Measurements from ENCODE around the gene GUCY1A1. TPM values are rescaled to one million over a fixed set of nuclear protein-coding genes. Genes with fewer than 3 reads are reported as not detected.
A peak's percentile ranks its signal among the peaks of the same experiment; 100 is the strongest.

The GUCY1A1 gene
- total and polyA plus RNA-seq, 2 donors (not counting 1 experiment from before 2014, with no cell fraction given) = 8.1 to 10.7 TPM

GRCh38 chr4:155688860-155689259 is 22.2 kb downstream of the GUCY1A1 start:
- no peaks in the 10 kb centered on the region for H4K20me1 ChIP-seq (ENCODE audit: control insufficient read depth, extremely low read depth, insufficient read depth, low read length)
- H3K9ac ChIP-seq (ENCODE audit: insufficient read depth, low read length) = no peak overlapping the region
- no peak overlapping the region for H3K4me3 ChIP-seq (replicated peaks in 1 of 4; ENCODE audit: control extremely low read depth in 1 of 4, insufficient read depth in 1 of 4, low read depth in 3 of 4, low read length in 4 of 4)
- no peaks in the 10 kb centered on the region for H3K36me3 ChIP-seq (ENCODE audit: control insufficient read depth, insufficient read depth, low read length)
- DNase-seq (ENCODE audit: low read depth in 2 of 2) = no peak
- H3K27me3 ChIP-seq (ENCODE audit: control insufficient read depth, insufficient read depth, low read length) = no peaks in the 10 kb centered on the region
- H3K9me3 ChIP-seq (ENCODE audit: control insufficient read depth, insufficient read depth, low read depth, low read length) = no peaks in the 10 kb centered on the region
- peak overlapping the region; percentile 64 for H2AFZ ChIP-seq (ENCODE audit: low read length)
- peak overlapping the region; percentile 17 for H3K4me2 ChIP-seq (ENCODE audit: extremely low read depth, insufficient read depth, low read length)
- no peak for TF ChIP-seq EZH2 (IDR thresholded peaks at IDR 0.05; ENCODE audit: low read length, missing control alignments)
- no peak for TF ChIP-seq CTCF (conservative IDR thresholded peaks at IDR 0.05 in 1 of 2, IDR thresholded peaks at IDR 0.05 in 1 of 2; ENCODE audit: low read depth in 1 of 2, low read length in 2 of 2)
- H3K27ac ChIP-seq (ENCODE audit: insufficient read depth, low read length) = no peak overlapping the region
- no peaks in the 10 kb centered on the region for H3K4me1 ChIP-seq (ENCODE audit: control insufficient read depth, extremely low read depth, insufficient read depth, low read length)
- no peaks in the 10 kb centered on the region for H3K79me2 ChIP-seq (ENCODE audit: control insufficient read depth, insufficient read depth, low read length)

- Histone ChIP-seq H3K36me3 (ENCODE audit: control insufficient read depth, insufficient read depth, low read length) (no peaks in the 10 kb centered on the region), H3K9ac (ENCODE audit: insufficient read depth, low read length) (no peak overlapping the region), H2AFZ (ENCODE audit: low read length) (no peak overlapping the region), H3K27me3 (ENCODE audit: control insufficient read depth, insufficient read depth, low read length) (no peaks in the 10 kb centered on the region), H3K79me2 (ENCODE audit: control insufficient read depth, insufficient read depth, low read length) (no peaks in the 10 kb centered on the region), H3K27ac (ENCODE audit: insufficient read depth, low read length) (no peak overlapping the region), H4K20me1 (ENCODE audit: control insufficient read depth, extremely low read depth, insufficient read depth, low read length) (no peaks in the 10 kb centered on the region), H3K4me3 (replicated peaks in 1 of 4; ENCODE audit: control extremely low read depth in 1 of 4, insufficient read depth in 1 of 4, low read depth in 3 of 4, low read length in 4 of 4) (no peak overlapping the region), H3K4me1 (ENCODE audit: control insufficient read depth, extremely low read depth, insufficient read depth, low read length) (no peaks in the 10 kb centered on the region), H3K4me2 (ENCODE audit: extremely low read depth, insufficient read depth, low read length) (no peak overlapping the region), H3K9me3 (ENCODE audit: control insufficient read depth, insufficient read depth, low read depth, low read length) (no peaks in the 10 kb centered on the region)
- no peak for TF ChIP-seq CTCF (conservative IDR thresholded peaks at IDR 0.05 in 1 of 2, IDR thresholded peaks at IDR 0.05 in 1 of 2; ENCODE audit: low read depth in 1 of 2, low read length in 2 of 2)
- no peak for TF ChIP-seq EZH2 (IDR thresholded peaks at IDR 0.05; ENCODE audit: low read length, missing control alignments)
- no peak for DNase-seq (ENCODE audit: low read depth in 2 of 2)
These were observed 23.6 kb downstream of the GUCY1A1 start for GRCh38 chr4:155690044-155690837.

- Histone ChIP-seq H3K9me3 (ENCODE audit: control insufficient read depth, insufficient read depth, low read depth, low read length) (no peaks in the 10 kb centered on the region), H3K4me1 (ENCODE audit: control insufficient read depth, extremely low read depth, insufficient read depth, low read length) (no peaks in the 10 kb centered on the region), H3K36me3 (ENCODE audit: control insufficient read depth, insufficient read depth, low read length) (no peaks in the 10 kb centered on the region), H3K9ac (ENCODE audit: insufficient read depth, low read length) (no peak overlapping the region), H3K4me3 (replicated peaks in 1 of 4; ENCODE audit: control extremely low read depth in 1 of 4, insufficient read depth in 1 of 4, low read depth in 3 of 4, low read length in 4 of 4) (no peak overlapping the region), H3K27ac (ENCODE audit: insufficient read depth, low read length) (no peak overlapping the region), H4K20me1 (ENCODE audit: control insufficient read depth, extremely low read depth, insufficient read depth, low read length) (no peaks in the 10 kb centered on the region), H3K4me2 (ENCODE audit: extremely low read depth, insufficient read depth, low read length) (no peak overlapping the region), H3K79me2 (ENCODE audit: control insufficient read depth, insufficient read depth, low read length) (no peaks in the 10 kb centered on the region), H2AFZ (ENCODE audit: low read length) (no peak overlapping the region), H3K27me3 (ENCODE audit: control insufficient read depth, insufficient read depth, low read length) (no peaks in the 10 kb centered on the region)
- DNase-seq (ENCODE audit: low read depth in 2 of 2) = no peak
- no peak for TF ChIP-seq CTCF (conservative IDR thresholded peaks at IDR 0.05 in 1 of 2, IDR thresholded peaks at IDR 0.05 in 1 of 2; ENCODE audit: low read depth in 1 of 2, low read length in 2 of 2)
- no peak for TF ChIP-seq EZH2 (IDR thresholded peaks at IDR 0.05; ENCODE audit: low read length, missing control alignments)
These were observed 25.7 kb downstream of the GUCY1A1 start for GRCh38 chr4:155692361-155692760.

Data from fibroblast of lung (primary cell).